Pancreas (tissue), 10 donors: ENCODE results near the gene PHC3. TPM values are rescaled to one million over a fixed set of nuclear protein-coding genes. Genes with fewer than 3 reads are reported as not detected.
"Not testable (repeated sequence)": the region's sequence is repeated elsewhere in the genome, so short reads cannot be mapped to it uniquely, and the experiment has no call there.

Experiments used
- ATAC-seq, 4 donors: fragments of 200-7000 bp; cut with Tn5 transposase; one replicate each; pipeline versions ENCODE4 v1.8.0 to v1.9.1; 2020; ENCODE audit warnings: mild to moderate bottlenecking in 4 of 4, moderate library complexity in 4 of 4
- DNase-seq, 6 donors: peaks; one replicate each; pipeline ENCODE4 v3.0.0-alpha.2; 2020
- FAIRE-seq: peaks from 2 replicates; lab custom pipeline; 2012; peaks lifted over from hg19 to GRCh38; lab: Jason Lieb, UNC
- H3K27ac ChIP-seq, 4 donors: fragments of 200-600 bp; sonication (generic); 1 replicate in 3 of 4; 2 replicates in 1 of 4; pipeline versions ENCODE4 v1.5.0 to v1.8.0; 2020
- H3K27me3 ChIP-seq, 4 donors: fragments of 200-600 bp; one replicate each; pipeline ENCODE4 v1.8.0; 2021
- H3K36me3 ChIP-seq, 3 donors: fragments of 200-600 bp; sonication (generic) in 1 of 3; one replicate each; pipeline versions ENCODE4 v1.5.0 to v1.8.0; 2020 to 2021
- H3K4me1 ChIP-seq, 3 donors: fragments of 200-600 bp; one replicate each; pipeline ENCODE4 v1.8.0; 2021
- H3K4me3 ChIP-seq, 4 donors: fragments of 200-600 bp; sonication (generic) in 2 of 4; one replicate each; pipeline versions ENCODE4 v1.5.0 to v1.8.0; 2020 to 2021
- H3K9me3 ChIP-seq, 4 donors: fragments of 200-600 bp; one replicate each; pipeline ENCODE4 v1.8.0; 2021
- WGBS, 2 donors: extraction: QIAGEN DNeasy Blood & Tissue Kit; methylation state at CpG; one replicate each; pipeline ENCODE4 v1.1.7; 2013; 5-methylcytosine and 5-hydroxymethylcytosine counted together
- intact Hi-C, 3 donors: fragments of 100-400 bp; cut with DNase I; formaldehyde crosslinking; loops; one replicate each; pipeline versions ENCODE4 v1.11.1 to v1.14.2; 2022
- polyA plus RNA-seq, 2 donors: library from polyadenylated mRNA; stranded (reverse); fragments of 200-250 nt; gene quantifications; one replicate each; pipeline ENCODE4 v1.2.3, GENCODE V29; 2013
- total RNA-seq, 6 donors: library from RNA; stranded (reverse); fragmentation: NEBNext Ultra II Directional in 4 of 6; extraction: Animal tissue kit (Norgen Biotek cat#: 25700) in 4 of 6; gene quantifications; one replicate each; pipeline versions ENCODE4 v1.2.1 to v1.2.4, GENCODE V29; 2021 to 2023
- TF ChIP-seq, protein P1 (sequence below), 4 donors: fragments of 200-600 bp; sonication (generic) in 3 of 4; IDR thresholded peaks; one replicate each; pipeline versions ENCODE4 v1.5.0 to v1.8.0; 2021; ENCODE audit warnings: antibody characterized with exemption in 4 of 4
- donor health status: healthy with polysubstance abuse.
- donor health status: DM: no; HTN: no; CAD: no; lungs with moderate emphysema.
- donor health status: DM: no; HTN: no; CAD: no.
- donor health status: control.
- donor health status: control.
- donor health status: Bipolar disorder and iron deficiency.
- donor health status: DM: yes; HTN: yes; CAD: no.
- donor health status: DM: no; HTN: no; CAD: no.
- donor health status: DM: no; HTN: no; CAD: no.
- donor health status: DM: yes; HTN: yes; CAD: no.

PHC3 gene
- total and polyA plus RNA-seq, 8 donors, result 5.5 to 38.0 (median 24.5) TPM

DNA sequence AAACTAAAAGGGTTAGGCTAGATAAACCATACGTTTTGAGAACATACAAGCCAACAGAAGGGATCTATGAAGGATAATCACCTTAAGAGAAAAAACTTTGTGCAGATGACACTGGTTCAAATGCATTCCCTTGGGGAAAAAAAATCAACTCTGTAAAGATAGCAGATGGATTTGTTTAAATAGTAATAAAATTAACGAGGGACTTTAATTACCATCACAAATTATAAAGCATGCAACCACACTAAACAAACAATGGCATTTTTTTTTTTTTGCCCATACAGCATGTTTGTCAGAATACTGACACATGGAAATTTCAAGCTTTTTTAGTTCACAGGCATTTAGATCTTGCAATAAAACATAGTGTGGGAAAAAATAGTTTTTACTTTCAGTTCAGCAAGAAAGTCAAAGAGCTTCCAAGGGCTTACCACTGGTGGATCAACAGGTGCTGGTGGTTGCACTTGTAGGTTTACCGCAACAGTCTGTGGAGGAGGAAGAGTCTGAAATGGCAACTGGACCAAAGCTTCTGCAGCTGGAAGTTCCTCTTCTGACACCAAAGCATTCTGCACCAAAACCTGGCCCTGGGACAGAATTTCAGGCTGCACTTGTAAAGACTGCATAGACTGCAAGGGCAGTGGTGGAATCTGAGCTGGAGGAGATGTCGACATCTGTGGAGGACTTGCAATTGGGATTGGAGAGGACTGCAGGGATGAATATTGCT is 53.1 kb downstream of the PHC3 start:
- FAIRE-seq, result no peak
- no peak for DNase-seq
- Histone ChIP-seq H3K9me3 (no peaks in the 10 kb centered on the region), H3K4me1 (no peaks in the 10 kb centered on the region), H3K27me3 (no peaks in the 10 kb centered on the region), H3K27ac (no peak overlapping the region), H3K36me3 (peaks cover 0 to 11% (median 7%) of the 10 kb centered on the region in 3 donors), H3K4me3 (no peak overlapping the region)
- 80 to 85% methylated on average over 4 of the region's 4 CpGs for WGBS, 2 donors
- no peak for ATAC-seq
- intact Hi-C loops, result no loop called here
- TF ChIP-seq, protein P1, sequence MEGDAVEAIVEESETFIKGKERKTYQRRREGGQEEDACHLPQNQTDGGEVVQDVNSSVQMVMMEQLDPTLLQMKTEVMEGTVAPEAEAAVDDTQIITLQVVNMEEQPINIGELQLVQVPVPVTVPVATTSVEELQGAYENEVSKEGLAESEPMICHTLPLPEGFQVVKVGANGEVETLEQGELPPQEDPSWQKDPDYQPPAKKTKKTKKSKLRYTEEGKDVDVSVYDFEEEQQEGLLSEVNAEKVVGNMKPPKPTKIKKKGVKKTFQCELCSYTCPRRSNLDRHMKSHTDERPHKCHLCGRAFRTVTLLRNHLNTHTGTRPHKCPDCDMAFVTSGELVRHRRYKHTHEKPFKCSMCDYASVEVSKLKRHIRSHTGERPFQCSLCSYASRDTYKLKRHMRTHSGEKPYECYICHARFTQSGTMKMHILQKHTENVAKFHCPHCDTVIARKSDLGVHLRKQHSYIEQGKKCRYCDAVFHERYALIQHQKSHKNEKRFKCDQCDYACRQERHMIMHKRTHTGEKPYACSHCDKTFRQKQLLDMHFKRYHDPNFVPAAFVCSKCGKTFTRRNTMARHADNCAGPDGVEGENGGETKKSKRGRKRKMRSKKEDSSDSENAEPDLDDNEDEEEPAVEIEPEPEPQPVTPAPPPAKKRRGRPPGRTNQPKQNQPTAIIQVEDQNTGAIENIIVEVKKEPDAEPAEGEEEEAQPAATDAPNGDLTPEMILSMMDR (IDR thresholded peaks at IDR 0.05), result no peak

DNA sequence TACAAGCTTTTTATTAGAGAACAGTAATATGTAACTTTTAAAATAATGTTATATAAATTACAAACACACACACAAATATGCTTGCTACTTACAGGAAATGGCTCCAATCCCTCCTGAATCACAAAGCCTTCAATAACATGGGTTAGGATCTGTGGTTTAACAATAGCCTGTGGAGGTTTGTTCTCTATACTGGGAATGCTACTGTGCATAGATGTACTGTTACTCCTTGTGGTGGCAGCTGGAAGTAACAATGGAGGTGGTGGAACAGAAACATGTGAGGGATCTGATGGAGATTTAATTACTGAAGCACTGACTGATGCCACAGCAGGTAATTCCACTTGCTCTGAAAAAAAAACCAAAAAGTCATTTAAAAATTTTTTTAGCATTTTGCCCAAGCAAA is 64.4 kb downstream of the PHC3 start:
- no peaks in the 10 kb centered on the region for H3K9me3 ChIP-seq
- no peak for FAIRE-seq
- no peak for DNase-seq
- no peaks in the 10 kb centered on the region for H3K4me1 ChIP-seq
- no peak overlapping the region for H3K27ac ChIP-seq
- no peaks in the 10 kb centered on the region for H3K27me3 ChIP-seq
- peaks cover 0 to 64% (median 27%) of the 10 kb centered on the region in 3 donors for H3K36me3 ChIP-seq
- TF ChIP-seq, protein P1 (IDR thresholded peaks at IDR 0.05), result no peak
- intact Hi-C loops, result no loop called here
- no peak overlapping the region for H3K4me3 ChIP-seq
- no peak for ATAC-seq

DNA sequence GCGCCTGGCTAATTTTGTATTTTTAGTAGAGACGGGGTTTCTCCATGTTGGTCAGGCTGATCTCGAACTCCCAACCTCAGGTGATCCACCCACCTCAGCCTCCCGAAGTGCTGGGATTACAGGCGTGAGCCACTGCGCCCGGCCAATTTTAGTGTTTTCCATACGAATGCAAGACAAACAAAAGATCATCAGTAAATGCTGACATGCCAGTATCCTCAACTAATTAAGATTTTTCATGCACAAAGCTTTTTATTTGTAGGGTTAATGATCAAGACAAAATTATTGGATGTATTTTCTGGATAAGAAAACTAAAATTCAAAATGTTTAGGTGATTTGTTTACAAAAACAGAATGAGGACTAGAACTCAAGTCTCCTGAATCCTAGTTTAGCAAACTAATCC is 67.4 kb downstream of the PHC3 start:
- FAIRE-seq, ATAC-seq, H3K9me3 ChIP-seq, H3K4me3 ChIP-seq, H3K27me3 ChIP-seq, DNase-seq, H3K27ac ChIP-seq, H3K4me1 ChIP-seq, intact Hi-C loops: not testable (repeated sequence)
- 85 to 98% methylated on average over 8 of the region's 8 CpGs for WGBS, 2 donors
- H3K36me3 ChIP-seq, result peaks cover 0 to 44% (median 22%) of the 10 kb centered on the region in 3 donors

DNA sequence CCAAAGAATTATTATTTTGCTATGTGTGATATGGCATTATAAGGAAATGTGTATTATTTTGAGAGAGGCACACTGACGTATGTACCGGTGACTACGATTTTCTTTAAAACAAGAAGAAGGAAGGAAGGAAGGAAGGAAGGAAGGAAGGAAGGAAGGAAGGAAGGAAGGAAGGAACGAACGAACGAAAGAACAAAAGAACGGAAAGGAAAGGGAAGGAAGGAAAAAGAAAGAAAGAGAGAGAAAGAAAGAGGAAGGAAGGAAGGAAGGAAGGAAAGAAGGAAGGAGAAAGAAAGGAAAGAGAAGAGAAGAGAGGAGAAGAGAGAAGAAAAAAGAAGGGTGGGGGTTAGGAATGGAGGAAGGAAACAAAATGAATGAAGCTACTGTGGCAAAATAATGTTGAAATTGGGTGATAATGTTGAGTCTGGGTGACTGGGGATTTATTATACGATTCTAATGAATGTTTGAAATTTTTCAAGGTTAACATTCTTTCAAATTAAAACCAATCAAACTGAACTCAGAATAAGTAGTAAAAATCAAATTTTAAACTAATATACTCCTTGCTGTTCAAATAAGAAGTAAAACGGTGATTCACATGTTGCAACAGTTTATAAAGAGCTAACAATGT is 70.3 kb downstream of the PHC3 start:
- ATAC-seq (no peak), FAIRE-seq (no peak), DNase-seq (no peak)
- Histone ChIP-seq H3K27me3 (no peaks in the 10 kb centered on the region), H3K4me1 (no peaks in the 10 kb centered on the region), H3K4me3 (no peak overlapping the region), H3K36me3 (peaks cover 0 to 30% (median 9%) of the 10 kb centered on the region in 3 donors), H3K27ac (no peak overlapping the region), H3K9me3 (no peaks in the 10 kb centered on the region)
- TF ChIP-seq, protein P1 (IDR thresholded peaks at IDR 0.05), result no peak
- intact Hi-C loops, result no loop called here
- 84 to 86% methylated on average over 9 of the region's 9 CpGs for WGBS, 2 donors

DNA sequence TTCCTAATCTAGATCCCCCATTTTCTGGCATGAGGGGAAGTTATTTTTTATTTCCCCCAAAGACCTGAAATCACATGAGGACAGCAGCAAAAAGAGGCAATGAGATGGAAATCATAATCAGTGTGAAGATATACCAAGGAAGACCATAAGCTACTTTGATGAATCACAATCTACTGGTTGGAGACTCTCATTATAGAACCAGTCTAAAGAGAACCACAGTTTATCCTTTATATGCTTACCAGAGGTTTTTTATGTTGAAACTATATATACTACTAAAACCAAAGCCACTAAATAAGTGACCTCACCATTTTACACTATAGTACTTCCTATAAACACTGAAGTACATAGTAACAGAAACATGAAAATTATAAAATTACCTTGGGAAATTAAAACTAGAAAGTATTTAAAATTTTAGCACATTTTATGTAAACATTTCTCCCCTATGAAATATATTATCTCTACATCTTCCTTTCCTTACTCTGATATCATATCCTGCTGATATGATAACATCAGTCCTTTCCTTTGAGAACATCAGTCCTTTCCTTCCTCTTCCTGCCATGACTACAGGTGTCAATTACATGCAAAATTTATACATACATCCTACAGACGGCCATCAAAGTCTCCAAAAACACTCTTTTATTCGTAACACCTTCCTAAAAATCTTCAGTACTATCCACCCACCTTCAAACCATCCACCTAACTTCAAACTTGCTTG is 71.8 kb downstream of the PHC3 start:
- Histone ChIP-seq H3K36me3 (peaks cover 0 to 33% (median 5%) of the 10 kb centered on the region in 3 donors), H3K4me3 (no peak overlapping the region), H3K27ac (no peak overlapping the region), H3K9me3 (no peaks in the 10 kb centered on the region), H3K27me3 (no peaks in the 10 kb centered on the region), H3K4me1 (no peaks in the 10 kb centered on the region)
- intact Hi-C loops, result no loop called here
- no peak for FAIRE-seq
- 89 to 91% methylated on average over 2 of the region's 2 CpGs for WGBS, 2 donors
- no peak for DNase-seq
- ATAC-seq, result no peak
- TF ChIP-seq, protein P1 (IDR thresholded peaks at IDR 0.05), result no peak
